WERI-Rb-1 (cell line): ENCODE measurements around the gene SELL.

ENCODE experiments used
- DNase-seq: peaks from one replicate; pipeline ENCODE4 v3.0.0-alpha.2; 2020
- H3K27ac ChIP-seq: fragments of 250-450 bp; sonication (Bioruptor Pico); 2 replicates; pipeline ENCODE4 v1.5.1; 2020; ENCODE audit warnings: mild to moderate bottlenecking, moderate library complexity
- H3K27me3 ChIP-seq: fragments of 250-450 bp; sonication (Bioruptor Pico); 2 replicates; pipeline ENCODE4 v1.5.1; 2021; ENCODE audit warnings: mild to moderate bottlenecking, low read depth, moderate library complexity; ENCODE audit not compliant: insufficient read depth, severe bottlenecking
- H3K36me3 ChIP-seq: fragments of 250-450 bp; sonication (Bioruptor Pico); 2 replicates; pipeline ENCODE4 v1.5.1; 2020; ENCODE audit warnings: mild to moderate bottlenecking, moderate library complexity
- H3K4me3 ChIP-seq: 2 replicates; pipeline ENCODE4 v1.5.1; 2011; ENCODE audit warnings: low read depth, mild to moderate bottlenecking, control low read depth, low read length
- H3K9me3 ChIP-seq: fragments of 250-450 bp; sonication (Bioruptor Pico); 2 replicates; pipeline ENCODE4 v1.5.1; 2021; ENCODE audit warnings: mild to moderate bottlenecking, moderate library complexity; ENCODE audit not compliant: severe bottlenecking
- TF ChIP-seq, protein P1 (sequence below): IDR thresholded peaks from 2 replicates; pipeline ENCODE4 v1.5.1; 2011; ENCODE audit warnings: low read depth, mild to moderate bottlenecking, control low read depth, inconsistent platforms, low read length

The SELL gene

DNA sequence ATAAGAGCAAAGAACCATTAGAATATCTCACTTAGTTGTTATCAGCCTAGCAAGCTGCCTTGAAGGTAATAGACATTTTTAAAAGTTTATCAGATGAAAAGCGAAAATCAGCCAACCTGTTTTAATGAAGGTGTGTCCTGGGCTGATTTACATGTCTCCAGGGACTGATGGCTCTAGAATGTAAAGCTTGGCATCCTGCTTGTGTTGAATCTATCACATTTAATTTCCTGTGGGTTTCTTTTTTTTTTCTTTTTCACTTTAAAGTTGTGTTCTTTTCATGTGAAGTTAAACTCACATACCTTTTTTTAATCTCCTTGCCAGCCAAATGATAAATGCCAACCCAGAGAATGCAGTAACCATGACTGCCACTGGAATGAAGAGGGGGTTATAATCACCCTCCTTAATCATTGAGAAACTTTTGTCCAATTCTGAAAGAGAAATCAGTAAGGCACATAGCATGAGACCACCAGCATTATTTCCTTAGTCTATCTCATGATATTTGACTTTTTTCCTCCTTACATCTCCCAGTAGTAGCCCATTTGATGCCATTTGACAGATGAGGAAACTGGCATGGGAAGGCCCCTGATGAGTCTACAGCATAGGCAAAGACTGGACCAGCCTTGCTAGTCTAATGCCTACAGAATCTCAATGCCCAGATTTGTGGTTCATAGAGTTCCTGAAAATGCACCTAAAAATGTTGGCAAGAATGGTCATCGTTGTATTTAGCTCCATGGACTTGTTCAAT is 10.0 kb downstream of the SELL start:
- TF ChIP-seq, protein P1, sequence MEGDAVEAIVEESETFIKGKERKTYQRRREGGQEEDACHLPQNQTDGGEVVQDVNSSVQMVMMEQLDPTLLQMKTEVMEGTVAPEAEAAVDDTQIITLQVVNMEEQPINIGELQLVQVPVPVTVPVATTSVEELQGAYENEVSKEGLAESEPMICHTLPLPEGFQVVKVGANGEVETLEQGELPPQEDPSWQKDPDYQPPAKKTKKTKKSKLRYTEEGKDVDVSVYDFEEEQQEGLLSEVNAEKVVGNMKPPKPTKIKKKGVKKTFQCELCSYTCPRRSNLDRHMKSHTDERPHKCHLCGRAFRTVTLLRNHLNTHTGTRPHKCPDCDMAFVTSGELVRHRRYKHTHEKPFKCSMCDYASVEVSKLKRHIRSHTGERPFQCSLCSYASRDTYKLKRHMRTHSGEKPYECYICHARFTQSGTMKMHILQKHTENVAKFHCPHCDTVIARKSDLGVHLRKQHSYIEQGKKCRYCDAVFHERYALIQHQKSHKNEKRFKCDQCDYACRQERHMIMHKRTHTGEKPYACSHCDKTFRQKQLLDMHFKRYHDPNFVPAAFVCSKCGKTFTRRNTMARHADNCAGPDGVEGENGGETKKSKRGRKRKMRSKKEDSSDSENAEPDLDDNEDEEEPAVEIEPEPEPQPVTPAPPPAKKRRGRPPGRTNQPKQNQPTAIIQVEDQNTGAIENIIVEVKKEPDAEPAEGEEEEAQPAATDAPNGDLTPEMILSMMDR: no peak
- H3K36me3 ChIP-seq: no peaks in the 10 kb centered on the region
- no peak overlapping the region for H3K4me3 ChIP-seq
- no peaks in the 10 kb centered on the region for H3K27me3 ChIP-seq
- no peak overlapping the region for H3K27ac ChIP-seq
- no peak for DNase-seq
- no peaks in the 10 kb centered on the region for H3K9me3 ChIP-seq

DNA sequence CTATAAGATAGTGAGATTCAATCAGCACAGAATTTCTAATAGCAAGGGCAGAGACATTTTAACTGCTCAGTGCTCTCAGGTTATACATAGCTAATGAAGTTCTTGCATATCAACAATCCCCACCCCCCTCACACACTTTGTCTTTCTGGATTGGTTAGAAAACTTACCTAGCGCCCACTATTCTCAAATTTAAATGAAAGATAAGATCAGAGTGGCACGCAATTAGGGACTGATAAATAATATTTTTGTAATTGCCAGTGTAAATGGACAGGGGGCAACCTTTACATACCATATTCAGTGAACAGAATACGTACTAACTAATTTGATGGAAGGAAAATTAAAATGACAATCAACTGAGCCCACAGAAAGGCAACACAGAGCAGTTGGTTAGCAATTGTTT is 11.7 kb downstream of the SELL start:
- TF ChIP-seq, protein P1: no peak
- H3K4me3 ChIP-seq: no peak overlapping the region
- no peaks in the 10 kb centered on the region for H3K9me3 ChIP-seq
- H3K36me3 ChIP-seq: no peaks in the 10 kb centered on the region
- no peak for DNase-seq
- no peak overlapping the region for H3K27ac ChIP-seq
- H3K27me3 ChIP-seq: no peaks in the 10 kb centered on the region

DNA sequence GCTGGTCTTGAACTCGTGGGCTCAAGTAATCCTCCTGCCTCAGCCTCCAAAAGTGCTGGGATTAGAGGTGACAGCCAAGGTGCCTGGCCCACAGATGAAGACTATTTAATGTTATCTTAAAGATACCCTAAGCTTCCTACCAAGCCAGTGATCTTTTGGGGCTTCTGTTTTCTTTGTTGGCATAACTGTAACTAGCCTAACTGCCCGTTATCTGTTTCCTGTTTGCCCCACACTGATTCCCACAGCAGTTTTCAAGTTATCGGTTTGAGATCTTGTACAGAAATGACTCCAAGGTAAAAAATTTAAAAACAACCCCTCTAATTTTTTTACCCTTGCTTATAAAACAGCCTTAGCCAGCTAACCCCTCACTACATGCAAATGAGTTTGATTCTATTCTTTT is 12.4 kb downstream of the SELL start:
- H3K27ac ChIP-seq: no peak overlapping the region
- TF ChIP-seq, protein P1: no peak

DNA sequence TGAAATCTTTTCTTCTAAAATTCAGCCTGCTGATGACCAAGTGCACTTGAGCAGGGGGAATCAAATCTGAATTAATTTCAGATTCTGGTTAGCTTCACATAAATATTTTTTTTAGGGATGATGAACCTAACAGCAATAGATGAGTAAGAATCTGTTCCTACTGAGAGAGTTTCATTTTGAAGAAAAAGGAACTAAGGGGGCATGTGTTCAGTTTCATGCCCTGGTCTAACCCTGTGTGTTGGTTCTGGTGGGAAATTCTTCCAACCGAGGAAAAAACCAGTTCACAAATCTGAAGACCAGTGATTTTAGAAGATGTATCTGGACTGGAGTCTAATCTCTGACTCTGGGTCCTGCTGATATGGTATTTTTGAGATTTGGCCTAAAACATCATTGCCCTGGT is 13.7 kb downstream of the SELL start:
- H3K4me3 ChIP-seq: no peak overlapping the region
- H3K36me3 ChIP-seq: no peaks in the 10 kb centered on the region
- TF ChIP-seq, protein P1: no peak
- H3K9me3 ChIP-seq: no peaks in the 10 kb centered on the region
- H3K27ac ChIP-seq: no peak overlapping the region
- no peaks in the 10 kb centered on the region for H3K27me3 ChIP-seq
- no peak for DNase-seq

More for the DNA sequence above, 12.4 kb downstream of the SELL start:
- DNase-seq: no peak
- H3K9me3 ChIP-seq: no peaks in the 10 kb centered on the region
- no peaks in the 10 kb centered on the region for H3K36me3 ChIP-seq
- H3K27me3 ChIP-seq: no peaks in the 10 kb centered on the region
- no peak overlapping the region for H3K4me3 ChIP-seq

DNA sequence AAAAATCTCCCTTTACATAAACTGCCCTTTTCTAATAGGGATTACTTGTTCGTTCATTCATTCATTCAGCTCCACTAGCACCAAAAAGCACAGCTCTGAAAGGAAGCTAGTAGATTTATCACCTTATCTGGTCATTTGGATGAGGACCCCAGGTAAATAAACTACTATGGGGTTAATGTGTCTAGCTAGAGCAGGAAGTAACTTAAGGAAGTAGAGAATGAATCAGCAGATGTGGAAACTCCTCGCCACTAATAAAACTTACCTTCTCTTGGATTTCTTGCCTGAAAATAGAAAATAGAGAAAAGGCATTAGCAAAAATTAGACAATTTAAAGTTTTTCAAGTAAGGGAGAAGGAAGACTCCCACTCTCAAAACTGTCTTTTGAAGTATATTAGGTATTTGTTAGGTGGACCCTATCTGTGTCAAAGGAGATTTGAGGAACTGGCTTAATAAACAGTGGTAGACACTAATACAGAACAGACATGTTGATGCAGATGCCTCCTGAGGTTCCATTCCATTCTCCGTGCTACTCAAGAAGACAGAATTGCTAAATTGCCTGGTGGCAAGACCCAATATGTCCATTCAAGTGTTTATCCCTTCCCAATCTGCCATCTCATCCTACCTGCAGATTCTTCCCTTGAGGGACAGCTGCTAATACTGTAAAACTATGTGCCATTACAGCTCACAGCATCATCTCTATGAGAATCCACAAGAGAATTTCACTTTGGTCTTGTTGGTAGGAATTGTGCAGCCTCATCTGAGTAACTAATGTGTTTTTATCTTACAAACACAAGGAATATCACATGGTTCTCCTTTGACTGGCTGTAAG is 14.9 kb downstream of the SELL start:
- no peak overlapping the region for H3K27ac ChIP-seq
- H3K27me3 ChIP-seq: no peaks in the 10 kb centered on the region
- TF ChIP-seq, protein P1: no peak
- DNase-seq: no peak
- H3K4me3 ChIP-seq: no peak overlapping the region
- H3K9me3 ChIP-seq: no peaks in the 10 kb centered on the region
- no peaks in the 10 kb centered on the region for H3K36me3 ChIP-seq
